Measurements from ENCODE around the gene BRCA1. TPM values are rescaled to one million over a fixed set of nuclear protein-coding genes. Genes with fewer than 3 reads are reported as not detected.
"Not testable (repeated sequence)": the region's sequence is repeated elsewhere in the genome, so short reads cannot be mapped to it uniquely, and the experiment has no call there.

Gene BRCA1
- total RNA-seq, 4 donors from 2014 or later: 4.6 to 9.8 (median 6.9) TPM

GRCh38 chr17:43006639-43007551 lies 118.3 kb downstream of the BRCA1 start, which contains the start of gene IFI35:
Gene IFI35, plus strand, starts transcription at chr17:43006784. Its CDS starts 164 bp downstream, at chr17:43006948.
- WGBS, 2 donors: 31 to 36% methylated on average over 18 of the region's 18 CpGs
- Histone ChIP-seq H3K9me3 (no peaks in the 10 kb centered on the region), H3K27me3 (no peaks in the 10 kb centered on the region), H3K27ac (peak within 1 kb of the TSS; percentile 67 to 97 (median 92)), H3K4me3 (peak within 1 kb of the TSS; percentile 47 to 89 (median 60)), H3K36me3 (peaks cover 0 to 30% (median 17%) of the 10 kb centered on the region in 3 donors), H3K4me1 (peaks cover 0 to 52% (median 26%) of the 10 kb centered on the region in 4 donors)
- peak; percentile 80 to 83 for DNase-seq (ENCODE audit: low spot score in 2 of 2)
- TF ChIP-seq EP300 (IDR thresholded peaks at IDR 0.05) (peak in 1 of 2 donors; percentile 85), POLR2A (IDR thresholded peaks at IDR 0.05) (peak; percentile 43 to 57), CTCF (IDR thresholded peaks at IDR 0.05) (peak; percentile 18 to 62 (median 41))

GRCh38 chr17:43003542-43004172 lies 121.5 kb downstream of the BRCA1 start:
- peaks cover 0 to 43% (median 21%) of the 10 kb centered on the region in 4 donors for H3K4me1 ChIP-seq
- 84 to 89% methylated on average over 5 of the region's 5 CpGs for WGBS, 2 donors
- no peaks in the 10 kb centered on the region for H3K9me3 ChIP-seq
- no peak overlapping the region for H3K27ac ChIP-seq
- H3K36me3 ChIP-seq: peaks cover 0 to 51% (median 26%) of the 10 kb centered on the region in 3 donors
- H3K27me3 ChIP-seq: no peaks in the 10 kb centered on the region
- no peak overlapping the region for H3K4me3 ChIP-seq
- TF ChIP-seq POLR2A (IDR thresholded peaks at IDR 0.05) (no peak), CTCF (IDR thresholded peaks at IDR 0.05) (no peak), EP300 (IDR thresholded peaks at IDR 0.05) (no peak)
- DNase-seq (ENCODE audit: low spot score in 2 of 2): no peak

GRCh38 chr17:43000894-43001293 lies 124.3 kb downstream of the BRCA1 start:
- 91 to 92% methylated on average over 13 of the region's 13 CpGs for WGBS, 2 donors
- peaks cover 0 to 35% (median 15%) of the 10 kb centered on the region in 4 donors for H3K4me1 ChIP-seq
- H3K4me3 ChIP-seq; H3K27me3 ChIP-seq; H3K27ac ChIP-seq; DNase-seq (ENCODE audit: low spot score in 2 of 2); H3K9me3 ChIP-seq: not testable (repeated sequence)
- peaks cover 0 to 51% (median 26%) of the 10 kb centered on the region in 3 donors for H3K36me3 ChIP-seq

GRCh38 chr17:42999003-42999525 lies 126.1 kb downstream of the BRCA1 start:
- 15 to 19% methylated on average over 10 of the region's 10 CpGs for WGBS, 2 donors
- TF ChIP-seq POLR2A (IDR thresholded peaks at IDR 0.05) (no peak), CTCF (IDR thresholded peaks at IDR 0.05) (no peak), EP300 (IDR thresholded peaks at IDR 0.05) (no peak)
- H3K9me3 ChIP-seq: no peaks in the 10 kb centered on the region
- peaks cover 0 to 35% (median 15%) of the 10 kb centered on the region in 4 donors for H3K4me1 ChIP-seq
- no peaks in the 10 kb centered on the region for H3K27me3 ChIP-seq
- DNase-seq (ENCODE audit: low spot score in 2 of 2): no peak
- H3K27ac ChIP-seq: peak overlapping the region; percentile 40 to 91 (median 88)
- peaks cover 0 to 49% (median 26%) of the 10 kb centered on the region in 3 donors for H3K36me3 ChIP-seq
- H3K4me3 ChIP-seq: peak overlapping the region; percentile 51 to 79 (median 72)

All from tibial nerve (tissue), 4 donors.